ELF-1 (cell line): ENCODE results near the gene RPRD1B.
"Not testable (repeated sequence)": the region's sequence is repeated elsewhere in the genome, so short reads cannot be mapped to it uniquely, and the experiment has no call there.

Source experiments
- DNase-seq: peaks from one replicate; pipeline ENCODE4 v3.0.0-alpha.2; 2016; ENCODE audit warnings: low read depth, low spot score

RPRD1B gene

GRCh38 chr20:38001173-38001875 is 32.2 kb upstream of the RPRD1B start:
- no peak for DNase-seq

DNA sequence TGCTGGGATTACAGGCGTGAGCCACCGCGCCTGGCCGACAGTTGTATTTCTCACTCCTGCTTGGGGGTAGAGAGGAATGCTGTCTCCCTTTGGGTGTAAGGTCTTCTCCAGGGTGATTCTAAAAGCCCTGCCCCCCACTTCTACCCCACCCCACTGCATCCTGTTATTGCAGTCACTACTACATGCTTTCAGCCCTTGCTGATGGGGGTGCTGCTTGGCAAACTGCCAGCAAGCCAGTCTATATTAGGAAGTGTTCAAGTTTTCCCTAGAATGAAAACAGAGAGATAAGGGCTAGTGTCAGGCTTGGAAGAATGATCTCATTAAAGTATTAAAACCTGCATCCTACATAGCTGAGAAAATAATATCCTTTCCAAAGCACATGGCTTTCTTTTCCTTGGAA is 31.6 kb upstream of the RPRD1B start:
- DNase-seq = no peak

DNA sequence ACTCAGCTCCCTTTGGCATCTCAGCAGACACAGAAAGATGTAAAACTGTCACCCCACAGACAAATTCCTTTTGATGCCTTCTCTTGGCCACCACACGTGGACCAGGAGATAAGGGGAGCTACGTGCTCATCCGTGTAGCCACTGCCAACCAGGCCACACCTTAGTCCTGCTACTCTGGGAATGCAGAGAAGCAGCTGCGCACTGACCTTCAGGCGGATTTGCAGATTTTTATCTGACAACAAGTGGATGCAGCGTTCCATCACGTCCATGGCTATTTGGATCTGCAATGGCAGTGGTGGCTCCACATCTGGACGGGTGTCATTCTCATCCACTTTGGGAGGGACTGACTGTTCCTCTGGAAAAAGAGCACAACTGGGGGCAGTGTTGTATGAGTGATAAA is 31.1 kb upstream of the RPRD1B start:
- no peak for DNase-seq

GRCh38 chr20:38004416-38004815 is 29.1 kb upstream of the RPRD1B start:
- no peak for DNase-seq

DNA sequence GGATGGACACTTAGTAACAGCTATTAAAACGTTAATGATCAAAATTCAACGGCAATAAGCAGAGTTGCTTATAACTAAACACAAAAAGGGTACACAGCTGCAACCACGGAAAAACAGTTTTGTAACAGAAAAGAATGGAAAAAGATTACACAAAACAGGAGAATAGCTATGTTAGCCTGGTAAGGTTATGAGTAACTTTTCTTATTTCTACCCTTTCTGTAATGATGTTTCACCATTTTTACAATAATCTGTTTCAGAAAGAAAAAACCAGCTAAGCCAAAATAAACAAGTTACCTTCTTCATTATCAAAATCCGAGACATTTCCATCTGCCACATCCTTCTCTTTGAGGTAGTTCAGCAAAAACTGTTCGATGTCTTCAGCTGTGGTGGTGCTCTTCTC is 27.6 kb upstream of the RPRD1B start:
- no peak for DNase-seq

GRCh38 chr20:38007526-38007925 is 26.0 kb upstream of the RPRD1B start:
- no peak for DNase-seq

DNA sequence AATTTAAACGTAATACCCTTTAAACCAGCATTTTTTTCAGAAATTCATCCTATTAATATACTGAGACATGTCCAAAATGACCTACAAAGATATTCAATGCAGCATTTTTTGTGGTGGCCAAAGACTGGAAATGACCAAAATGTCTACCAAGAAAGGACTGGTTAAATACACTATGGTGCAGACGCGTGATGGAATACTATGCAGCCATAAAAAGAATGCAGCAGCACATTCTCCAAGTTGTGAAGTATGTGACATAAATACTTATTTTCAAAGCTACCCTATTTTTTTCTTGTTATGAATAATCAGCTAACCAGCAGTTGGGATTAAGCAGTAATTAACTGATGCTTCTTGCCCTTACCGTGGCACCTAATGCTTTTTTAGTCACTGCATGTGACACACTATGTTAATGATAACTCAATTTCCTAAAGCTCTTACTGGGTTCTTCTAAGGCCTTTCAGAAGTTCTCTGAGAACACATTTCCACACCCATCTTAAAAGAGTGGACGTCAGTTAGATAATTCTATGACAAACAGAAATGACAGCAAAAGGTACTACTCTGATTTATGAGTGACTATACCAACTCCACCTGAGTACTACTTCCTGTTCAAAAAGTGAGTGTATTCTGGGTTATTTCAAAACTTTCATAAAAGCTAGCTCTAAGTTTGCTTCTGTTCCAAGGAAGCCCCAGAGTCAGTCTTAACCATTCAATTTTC is 25.2 kb upstream of the RPRD1B start:
- DNase-seq = no peak

GRCh38 chr20:38009416-38009815 is 24.1 kb upstream of the RPRD1B start:
- DNase-seq = not testable (repeated sequence)

GRCh38 chr20:38011696-38012095 is 21.9 kb upstream of the RPRD1B start:
- DNase-seq = no peak

DNA sequence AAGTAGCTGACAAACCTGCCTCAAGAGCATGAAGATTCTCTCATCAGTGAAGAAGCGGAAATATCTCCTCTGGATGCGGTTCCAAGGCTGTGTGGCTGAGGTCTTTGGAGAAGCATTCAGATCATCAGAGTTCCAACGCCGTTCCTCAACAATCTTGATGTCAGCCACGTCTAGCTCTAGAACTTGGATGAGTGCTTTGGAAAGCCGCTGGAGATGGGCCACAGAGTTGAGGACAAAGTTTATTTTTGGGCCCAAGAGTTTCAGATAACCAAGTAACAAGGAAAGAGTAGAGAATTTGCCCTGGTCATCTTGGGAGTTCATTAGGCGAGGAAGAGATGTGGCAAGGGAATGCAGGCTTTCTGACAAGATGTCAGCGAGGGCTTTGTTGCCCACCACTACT is 21.2 kb upstream of the RPRD1B start:
- DNase-seq = no peak

- DNase-seq = no peak
Observed at GRCh38 chr20:38013887-38014286, 19.7 kb upstream of the RPRD1B start.

DNA sequence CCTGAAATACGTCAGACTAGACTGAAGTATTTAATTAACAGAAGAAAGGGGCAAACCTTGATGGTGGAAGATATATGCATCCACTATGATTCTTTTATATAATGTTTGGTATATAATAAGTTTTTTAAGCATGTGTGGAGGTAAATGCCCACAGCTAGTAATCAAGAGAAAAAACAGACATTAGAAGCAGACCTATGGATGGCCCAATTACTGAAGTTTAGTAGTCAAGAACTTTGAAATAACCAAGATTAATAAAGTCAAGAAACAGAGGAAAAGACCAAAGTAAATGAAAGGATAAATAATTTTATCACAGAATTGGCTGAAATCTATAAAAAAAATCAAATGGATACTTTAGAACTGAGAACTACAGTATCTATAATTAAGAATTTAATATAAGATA is 15.6 kb upstream of the RPRD1B start:
- no peak for DNase-seq

GRCh38 chr20:38018385-38018784 is 15.2 kb upstream of the RPRD1B start:
- DNase-seq = no peak

DNA sequence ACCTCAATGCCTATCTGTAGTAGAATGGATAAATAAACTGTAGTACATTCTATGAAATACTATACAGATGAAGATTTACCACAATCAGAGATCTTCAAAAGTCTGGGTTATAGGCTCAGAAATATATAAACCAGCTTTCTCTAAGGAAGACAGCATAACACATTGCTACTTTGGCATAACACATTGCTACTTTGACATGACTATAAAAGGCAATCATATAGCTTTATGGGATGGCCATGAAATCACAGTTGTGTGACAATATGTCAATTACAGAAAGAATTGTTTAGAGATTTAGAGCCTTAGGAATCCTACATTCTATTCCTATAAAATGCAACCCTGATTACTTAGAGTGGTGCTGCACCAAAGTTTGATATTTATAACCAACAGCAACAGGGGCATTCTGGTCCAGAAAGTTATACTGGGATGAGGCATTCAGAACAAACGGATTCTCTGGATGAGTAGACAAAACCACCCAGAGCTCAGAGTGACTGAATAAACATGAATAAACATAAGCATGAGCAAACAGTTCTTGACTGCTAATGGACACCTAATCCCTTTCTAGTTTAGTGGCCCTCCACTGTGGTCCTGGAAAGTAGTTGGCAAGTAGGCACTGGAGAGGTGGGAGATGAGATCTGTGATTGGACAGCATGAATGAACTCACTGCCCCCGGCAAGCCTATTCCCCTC is 12.3 kb upstream of the RPRD1B start:
- no peak for DNase-seq

DNA sequence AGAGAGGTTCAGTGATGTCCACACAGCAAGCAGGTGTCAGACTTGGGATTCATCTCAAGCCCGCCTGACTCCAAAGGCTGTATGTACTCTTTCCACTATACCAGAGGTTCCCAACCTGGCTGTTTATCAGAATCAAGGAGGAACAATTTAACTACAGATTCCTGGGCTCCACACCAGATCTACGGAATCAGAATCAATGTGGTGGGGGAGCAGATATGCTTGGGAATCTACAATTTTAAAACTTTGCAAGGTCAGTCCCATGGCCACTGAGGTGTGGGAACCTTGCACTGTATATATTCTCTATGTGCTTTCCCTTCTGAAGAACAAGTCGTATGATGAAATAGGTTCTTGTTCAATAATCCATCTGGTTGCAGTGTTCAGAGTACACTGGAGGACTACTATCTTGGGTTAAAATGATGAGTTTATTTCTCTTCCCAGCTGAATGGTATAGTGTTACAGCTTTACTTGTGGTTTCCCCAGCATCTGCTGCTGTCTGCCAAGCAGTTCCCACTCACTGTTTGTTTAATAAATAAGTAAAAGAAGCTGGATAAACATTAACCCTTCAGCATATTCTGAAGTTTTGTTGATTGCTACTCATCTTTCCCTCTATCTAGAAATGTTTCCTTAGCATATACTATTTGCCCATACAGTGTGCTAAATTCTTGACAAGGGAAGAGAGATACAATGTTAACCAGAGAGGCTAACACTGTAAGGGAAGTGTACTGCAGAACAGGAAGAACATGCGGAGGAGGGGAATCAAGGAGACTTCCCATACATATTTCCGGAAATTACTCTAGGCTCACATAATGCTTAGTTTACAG is 10.2 kb upstream of the RPRD1B start:
- no peak for DNase-seq

- no peak for DNase-seq
Observed at GRCh38 chr20:38024496-38024895, 9.1 kb upstream of the RPRD1B start.

- DNase-seq = no peak
Observed at GRCh38 chr20:38029453-38029852, 4.1 kb upstream of the RPRD1B start.

- DNase-seq = no peak
Observed at GRCh38 chr20:38031957-38032356, 1.6 kb upstream of the RPRD1B start.

GRCh38 chr20:38032585-38033329 is 789 bp upstream of the RPRD1B start:
- DNase-seq = no peak

- DNase-seq = no peak
Observed at GRCh38 chr20:38034108-38034649, 633 bp downstream of the RPRD1B start.

GRCh38 chr20:38034961-38035360 is 1.4 kb downstream of the RPRD1B start:
- no peak for DNase-seq
